Stimulated activated naive CD4-positive, alpha-beta T cell (primary cell): ENCODE measurements around the gene CHTOP.
"Not testable (repeated sequence)": the region's sequence is repeated elsewhere in the genome, so short reads cannot be mapped to it uniquely, and the experiment has no call there.

ENCODE experiments used
- DNase-seq, 6 experiments: peaks; one replicate each; lab custom pipeline; 2025; lab: John Stamatoyannopoulos, UW

Gene CHTOP

DNA sequence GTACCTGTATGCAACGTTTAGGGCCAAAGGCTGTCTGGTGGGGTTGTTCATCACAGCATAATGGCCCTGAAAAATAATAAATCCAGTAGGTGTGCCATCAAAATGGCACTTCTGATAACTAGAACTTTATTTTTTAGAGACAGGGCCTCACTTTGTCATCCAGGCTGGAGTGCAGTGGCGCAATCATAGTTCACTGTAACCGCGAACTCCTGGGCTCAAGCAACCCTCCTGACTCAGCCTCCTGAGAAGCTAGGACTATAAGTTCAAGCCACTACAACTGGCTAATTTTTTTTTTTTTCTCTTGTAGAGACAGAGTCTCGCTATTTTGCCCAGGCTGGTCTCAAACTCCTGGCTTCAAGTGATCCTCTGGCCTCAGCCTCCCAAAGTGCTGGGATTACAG, 29.3 kb downstream of the CHTOP start:
- DNase-seq: no peak

DNA sequence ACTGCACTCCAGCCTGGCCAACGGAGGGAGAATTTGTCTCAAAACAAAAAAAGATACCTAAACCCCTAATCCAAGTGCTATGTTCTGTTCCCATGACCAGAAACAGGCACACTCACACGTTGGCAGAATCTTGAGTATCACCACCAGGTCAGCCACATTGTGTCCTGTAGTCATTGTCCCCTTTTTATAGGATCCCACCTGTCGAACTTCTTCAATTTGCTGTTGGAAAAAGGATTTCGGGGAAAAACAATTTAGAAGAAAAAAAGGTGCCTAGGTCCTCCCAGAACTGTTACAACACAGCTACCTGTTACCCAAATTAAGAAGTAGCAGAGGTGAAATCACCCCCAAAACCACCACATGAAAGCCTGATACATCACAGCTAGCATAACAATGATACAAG, 33.6 kb downstream of the CHTOP start:
- DNase-seq: no peak

DNA sequence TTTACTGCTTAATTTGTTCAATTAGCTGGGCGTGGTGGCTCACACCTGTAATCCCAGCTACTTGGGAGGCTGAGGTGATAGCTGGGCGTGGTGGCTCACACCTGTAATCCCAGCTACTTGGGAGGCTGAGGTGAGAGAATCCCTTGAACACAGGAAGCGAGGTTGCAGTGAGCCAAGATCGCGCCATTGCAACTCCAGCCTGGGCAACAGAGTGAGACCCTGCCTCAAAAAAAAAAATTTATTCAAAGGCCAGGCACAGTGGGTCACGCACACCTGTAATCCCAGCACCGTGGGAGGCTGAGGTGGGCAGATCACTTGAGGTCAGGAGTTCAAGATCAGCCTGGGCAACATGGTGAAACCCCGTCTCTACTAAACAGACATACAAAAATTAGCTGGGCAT, 34.8 kb downstream of the CHTOP start:
- not testable (repeated sequence) for DNase-seq

DNA sequence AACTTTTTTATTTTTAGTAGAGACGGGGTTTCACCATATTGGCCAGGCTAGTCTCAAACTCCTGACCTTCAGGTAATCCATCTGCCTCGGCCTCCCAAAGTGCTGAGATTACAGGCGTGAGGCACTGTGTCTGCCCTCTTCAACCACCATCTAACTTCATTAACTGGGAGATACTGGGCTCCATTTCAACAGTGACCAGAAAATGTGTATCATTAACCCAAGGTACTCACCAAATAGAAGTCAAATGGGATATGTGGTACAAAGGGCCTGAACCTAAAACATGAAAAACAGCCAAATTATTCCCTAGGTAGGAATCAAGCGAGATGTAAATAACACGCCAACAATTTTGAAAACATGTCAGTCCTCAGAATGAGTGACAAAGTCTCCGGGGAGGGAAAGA, 35.7 kb downstream of the CHTOP start:
- no peak for DNase-seq

DNA sequence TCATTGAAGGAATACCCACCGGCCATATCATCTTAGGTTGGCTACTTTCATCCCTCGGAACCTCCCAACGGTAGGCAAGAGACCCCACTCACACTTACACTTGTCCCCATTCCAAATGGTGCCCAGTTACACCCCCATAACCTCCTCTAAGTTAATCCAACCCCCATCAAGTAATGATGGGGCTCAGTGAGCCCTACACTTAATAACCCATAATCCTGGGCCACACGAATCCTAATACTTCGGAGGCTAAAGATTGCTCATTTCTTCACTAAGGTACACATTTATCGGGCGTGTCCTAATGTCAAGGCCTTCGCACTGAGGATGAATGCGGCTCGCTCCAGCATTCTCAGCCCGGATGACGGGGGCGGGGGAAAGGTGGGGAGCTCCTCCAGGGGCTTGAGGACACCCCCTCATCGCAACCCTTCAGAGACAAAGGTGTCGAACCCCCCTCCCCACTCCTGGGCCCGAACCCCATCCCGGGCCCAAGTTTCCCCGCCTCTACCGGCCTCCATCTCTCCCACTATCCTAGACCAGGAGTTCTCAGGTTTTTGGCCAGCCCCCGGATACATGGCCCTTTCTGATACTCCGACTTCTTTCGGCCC, 36.5 kb downstream of the CHTOP start:
- DNase-seq: peak in 1 of 6 experiments; percentile 35

DNA sequence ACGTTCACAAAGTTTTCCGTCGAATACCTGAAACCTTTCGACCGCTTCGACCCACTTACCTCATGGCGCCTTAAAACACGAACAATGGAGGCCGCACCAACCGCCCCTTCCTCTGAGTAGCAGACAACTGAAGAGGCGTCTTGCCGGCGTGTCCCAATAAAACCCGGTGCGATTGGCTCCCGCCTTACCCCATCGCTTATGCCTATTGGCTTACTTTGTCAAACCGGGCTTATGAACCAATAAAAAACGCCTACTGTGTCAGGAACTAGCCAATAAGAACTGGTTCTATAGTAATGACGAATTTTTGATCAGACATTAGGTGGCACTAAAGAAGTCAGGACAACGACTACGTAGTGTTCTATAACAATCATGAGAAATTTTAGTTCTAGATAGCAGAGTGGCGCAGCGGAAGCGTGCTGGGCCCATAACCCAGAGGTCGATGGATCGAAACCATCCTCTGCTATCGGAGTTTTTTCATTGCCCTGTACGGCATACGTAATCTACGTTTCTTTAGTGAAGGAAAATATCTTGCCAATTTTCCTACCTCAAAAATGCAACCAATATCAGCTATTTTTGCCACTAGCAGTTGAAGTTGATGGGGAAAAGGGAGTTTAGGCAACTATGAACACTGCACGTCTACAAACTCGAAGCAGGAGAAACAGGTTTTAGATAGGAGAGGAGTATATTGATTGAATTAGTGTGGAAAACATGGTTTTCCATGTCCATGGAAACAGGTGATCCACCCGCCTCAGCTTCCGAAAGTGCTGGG, 37.2 kb downstream of the CHTOP start, which contains the start of gene ILF2:
Gene ILF2, minus strand, starts transcription at position 135 of the 769 bp plus-strand sequence. Its CDS starts 71 bp downstream, at position 64.
- DNase-seq: peak; percentile 91 to 99 (median 98)

DNA sequence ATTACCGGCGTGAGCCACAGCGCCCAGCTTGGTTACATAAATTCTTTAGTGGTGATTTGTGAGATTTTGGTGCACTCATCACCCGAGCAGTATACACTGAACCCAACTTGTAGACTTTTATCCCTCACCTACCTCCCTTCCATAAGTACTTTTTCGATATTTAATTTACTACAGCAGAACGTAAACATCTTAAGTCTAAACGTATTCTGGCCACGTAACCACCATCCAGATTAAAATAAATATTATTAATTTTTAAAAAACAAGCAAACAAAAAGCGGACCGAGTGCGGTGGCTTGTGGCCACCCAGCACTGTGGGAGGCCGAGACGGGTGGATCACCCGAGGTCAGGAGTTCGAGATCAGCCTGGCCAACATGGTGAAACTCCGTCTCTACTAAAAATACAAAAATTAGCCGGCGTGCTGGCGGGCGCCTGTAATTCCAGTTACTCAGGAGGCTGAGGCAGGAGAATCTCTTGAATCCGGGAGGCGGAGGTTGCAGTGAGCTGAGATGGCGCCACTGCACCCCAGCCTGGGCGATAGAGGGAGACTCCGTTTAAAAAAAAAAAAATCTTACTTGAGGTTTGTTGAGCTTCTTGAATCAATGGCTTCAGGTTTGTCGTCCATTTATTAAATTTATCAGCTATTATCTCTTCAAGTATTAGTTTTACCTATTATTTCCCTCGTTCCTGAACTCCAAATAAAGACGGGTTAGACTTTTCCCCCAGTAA, 37.9 kb downstream of the CHTOP start:
- peak; percentile 16 to 82 (median 45) for DNase-seq

DNA sequence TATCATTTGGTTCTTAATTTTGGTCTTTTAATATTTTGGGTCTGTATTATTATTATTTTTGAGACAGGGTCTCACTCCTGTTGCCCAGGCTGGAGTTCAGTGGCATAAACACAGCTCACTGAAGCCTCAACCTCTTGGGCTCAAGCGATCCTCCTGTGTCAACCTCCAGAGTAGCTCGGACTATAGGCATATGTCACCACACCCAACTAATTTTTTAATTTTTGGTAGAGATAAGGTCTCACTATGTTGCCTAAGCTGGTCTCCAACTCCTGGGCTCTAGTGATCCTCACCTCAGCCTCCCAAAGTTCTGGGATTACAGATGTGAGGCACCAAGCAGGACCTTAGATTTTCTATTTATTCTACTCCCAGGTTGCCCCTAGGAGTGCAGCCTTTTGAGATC, 39.6 kb downstream of the CHTOP start:
- DNase-seq: no peak

DNA sequence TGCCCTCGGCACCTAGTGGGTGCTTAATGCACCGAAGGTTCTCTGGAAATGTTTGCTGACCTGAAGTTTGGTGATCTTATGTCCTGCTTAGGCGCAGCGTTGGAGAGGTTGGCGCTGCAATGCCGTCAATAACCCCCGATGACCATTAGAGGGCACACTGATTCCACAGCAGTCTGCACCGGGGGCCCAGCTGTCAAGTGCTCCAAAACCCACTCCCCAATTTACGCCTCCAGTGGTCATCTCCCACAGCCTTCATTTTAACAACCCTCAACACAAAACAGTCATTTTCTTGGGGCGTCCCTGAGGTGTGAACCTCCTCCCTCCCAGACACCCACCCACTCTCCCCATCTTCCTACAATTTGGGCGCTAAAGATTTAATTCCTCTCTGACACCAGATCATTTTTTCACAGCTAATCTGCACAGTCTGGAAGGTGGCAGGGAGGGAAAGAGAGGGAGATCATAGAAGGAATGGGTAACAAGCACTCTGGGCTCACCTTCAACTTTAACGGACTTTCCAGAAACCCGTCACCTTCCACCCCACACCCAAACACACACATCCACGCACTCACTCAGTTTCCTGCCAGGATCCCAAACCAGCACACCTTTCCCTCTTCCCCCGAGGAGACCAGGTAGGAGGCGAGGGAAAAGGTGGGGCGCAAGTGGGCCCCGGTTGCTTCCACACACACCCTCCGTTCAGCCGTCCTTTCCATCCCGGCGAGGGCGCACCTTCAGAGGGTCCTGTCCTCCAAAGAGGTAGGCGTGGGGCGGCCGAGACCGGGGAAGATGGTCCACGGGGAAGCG, 44.1 kb downstream of the CHTOP start:
- DNase-seq: peak in 5 of 6 experiments; percentile 6 to 54 (median 28)

DNA sequence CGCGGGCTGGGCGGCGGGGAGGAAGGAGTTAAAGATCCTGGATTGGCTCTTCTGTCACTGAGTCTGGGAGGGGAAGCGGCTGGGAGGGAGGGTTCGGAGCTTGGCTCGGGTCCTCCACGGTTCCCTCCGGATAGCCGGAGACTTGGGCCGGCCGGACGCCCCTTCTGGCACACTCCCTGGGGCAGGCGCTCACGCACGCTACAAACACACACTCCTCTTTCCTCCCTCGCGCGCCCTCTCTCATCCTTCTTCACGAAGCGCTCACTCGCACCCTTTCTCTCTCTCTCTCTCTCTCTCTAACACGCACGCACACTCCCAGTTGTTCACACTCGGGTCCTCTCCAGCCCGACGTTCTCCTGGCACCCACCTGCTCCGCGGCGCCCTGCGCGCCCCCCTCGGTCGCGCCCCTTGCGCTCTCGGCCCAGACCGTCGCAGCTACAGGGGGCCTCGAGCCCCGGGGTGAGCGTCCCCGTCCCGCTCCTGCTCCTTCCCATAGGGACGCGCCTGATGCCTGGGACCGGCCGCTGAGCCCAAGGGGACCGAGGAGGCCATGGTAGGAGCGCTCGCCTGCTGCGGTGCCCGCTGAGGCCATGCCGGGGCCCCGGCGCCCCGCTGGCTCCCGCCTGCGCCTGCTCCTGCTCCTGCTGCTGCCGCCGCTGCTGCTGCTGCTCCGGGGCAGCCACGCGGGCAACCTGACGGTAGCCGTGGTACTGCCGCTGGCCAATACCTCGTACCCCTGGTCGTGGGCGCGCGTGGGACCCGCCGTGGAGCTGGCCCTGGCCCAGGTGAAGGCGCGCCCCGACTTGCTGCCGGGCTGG, 44.9 kb downstream of the CHTOP start, which contains the start of gene NPR1:
Gene NPR1, plus strand, starts transcription at position 170 of the 818 bp plus-strand sequence. Its CDS starts 421 bp downstream, at position 591.
- peak in 1 of 6 experiments; percentile 40 for DNase-seq

DNA sequence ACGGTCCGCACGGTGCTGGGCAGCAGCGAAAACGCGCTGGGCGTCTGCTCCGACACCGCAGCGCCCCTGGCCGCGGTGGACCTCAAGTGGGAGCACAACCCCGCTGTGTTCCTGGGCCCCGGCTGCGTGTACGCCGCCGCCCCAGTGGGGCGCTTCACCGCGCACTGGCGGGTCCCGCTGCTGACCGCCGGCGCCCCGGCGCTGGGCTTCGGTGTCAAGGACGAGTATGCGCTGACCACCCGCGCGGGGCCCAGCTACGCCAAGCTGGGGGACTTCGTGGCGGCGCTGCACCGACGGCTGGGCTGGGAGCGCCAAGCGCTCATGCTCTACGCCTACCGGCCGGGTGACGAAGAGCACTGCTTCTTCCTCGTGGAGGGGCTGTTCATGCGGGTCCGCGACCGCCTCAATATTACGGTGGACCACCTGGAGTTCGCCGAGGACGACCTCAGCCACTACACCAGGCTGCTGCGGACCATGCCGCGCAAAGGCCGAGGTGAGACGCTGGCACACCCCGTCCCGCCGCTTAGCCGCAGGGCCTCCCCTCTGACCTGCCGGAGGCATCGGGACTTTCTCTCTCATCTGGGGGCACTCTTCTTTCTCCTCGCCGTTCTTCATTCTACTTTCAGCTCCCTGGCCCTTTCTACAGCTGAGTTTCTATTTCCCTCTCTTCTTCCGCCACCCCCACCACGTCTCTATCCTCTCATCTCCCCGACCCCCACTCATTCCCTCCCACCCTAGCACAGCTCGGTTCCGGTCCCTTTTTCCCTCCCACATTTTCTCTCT, 45.7 kb downstream of the CHTOP start:
- DNase-seq: peak in 3 of 6 experiments; percentile 22 to 33 (median 32)

DNA sequence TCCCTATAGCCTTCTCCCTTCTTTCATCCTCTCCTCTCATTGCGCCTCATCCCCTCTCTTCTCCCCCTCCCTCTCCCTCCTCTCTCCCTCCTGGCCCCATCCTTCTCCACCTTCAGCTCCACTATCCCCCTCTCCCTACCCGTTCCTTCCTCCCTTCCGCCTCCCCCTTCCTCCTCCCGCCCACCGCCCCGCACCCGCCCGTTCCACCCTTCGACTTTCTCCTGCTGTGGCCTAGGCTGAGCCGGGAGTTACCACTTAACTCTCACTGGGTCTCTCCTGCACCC, 46.2 kb downstream of the CHTOP start:
- DNase-seq: no peak

DNA sequence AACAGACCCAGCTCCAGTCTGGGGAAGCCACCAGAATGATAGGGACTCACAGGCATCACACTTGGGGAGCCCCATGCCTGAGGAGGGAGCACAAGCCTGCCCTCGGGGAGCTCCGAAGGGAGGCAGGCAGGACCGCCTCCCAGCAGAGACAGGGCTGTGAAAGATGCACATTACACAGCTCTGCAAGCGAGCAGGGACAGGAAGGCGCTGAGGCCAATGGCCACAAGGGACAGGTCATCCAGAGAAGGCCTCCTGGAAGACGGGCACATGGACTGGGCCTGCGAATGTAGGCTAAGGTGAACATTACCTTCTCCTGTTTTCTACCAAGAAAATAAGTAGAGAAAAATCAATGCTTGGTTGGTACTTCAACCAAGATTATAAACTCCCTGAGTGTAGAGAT, 48.9 kb downstream of the CHTOP start:
- DNase-seq: no peak

DNA sequence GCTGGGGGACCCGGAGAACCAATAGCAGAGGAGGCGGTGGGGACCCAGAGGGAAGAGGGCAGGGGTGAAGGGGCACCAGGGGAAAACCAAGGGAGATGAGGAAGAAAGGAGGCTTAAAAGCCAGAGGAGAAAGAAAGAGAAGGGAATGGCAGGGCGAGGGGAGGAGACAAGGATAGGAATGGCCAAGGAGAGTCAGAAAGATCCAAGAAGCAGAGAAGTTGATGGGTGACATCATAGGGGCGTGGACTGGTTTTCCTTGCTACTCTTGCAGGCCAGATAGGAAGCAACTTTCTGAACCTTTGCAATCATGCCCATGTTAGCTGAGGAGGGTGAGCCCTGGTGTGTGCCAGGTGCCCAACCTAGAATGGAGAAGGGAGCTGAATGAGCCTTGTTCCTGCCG, 50.0 kb downstream of the CHTOP start:
- no peak for DNase-seq

DNA sequence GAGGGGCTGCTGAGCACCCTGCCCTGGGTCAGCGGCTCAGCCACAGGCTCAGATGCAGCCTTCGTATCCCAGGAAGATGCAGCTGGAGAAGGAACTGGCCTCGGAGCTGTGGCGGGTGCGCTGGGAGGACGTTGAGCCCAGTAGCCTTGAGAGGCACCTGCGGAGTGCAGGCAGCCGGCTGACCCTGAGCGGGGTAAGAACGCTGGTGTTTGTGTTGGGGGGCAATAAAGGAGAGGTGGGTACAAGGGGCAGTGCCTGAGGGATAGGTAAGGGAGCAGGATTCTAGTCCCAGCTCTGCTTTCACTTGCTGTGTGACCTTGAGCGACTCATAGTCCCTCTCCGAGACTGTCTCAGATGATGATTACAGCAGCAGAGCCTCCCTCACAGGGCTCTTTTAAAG, 51.0 kb downstream of the CHTOP start:
- no peak for DNase-seq

DNA sequence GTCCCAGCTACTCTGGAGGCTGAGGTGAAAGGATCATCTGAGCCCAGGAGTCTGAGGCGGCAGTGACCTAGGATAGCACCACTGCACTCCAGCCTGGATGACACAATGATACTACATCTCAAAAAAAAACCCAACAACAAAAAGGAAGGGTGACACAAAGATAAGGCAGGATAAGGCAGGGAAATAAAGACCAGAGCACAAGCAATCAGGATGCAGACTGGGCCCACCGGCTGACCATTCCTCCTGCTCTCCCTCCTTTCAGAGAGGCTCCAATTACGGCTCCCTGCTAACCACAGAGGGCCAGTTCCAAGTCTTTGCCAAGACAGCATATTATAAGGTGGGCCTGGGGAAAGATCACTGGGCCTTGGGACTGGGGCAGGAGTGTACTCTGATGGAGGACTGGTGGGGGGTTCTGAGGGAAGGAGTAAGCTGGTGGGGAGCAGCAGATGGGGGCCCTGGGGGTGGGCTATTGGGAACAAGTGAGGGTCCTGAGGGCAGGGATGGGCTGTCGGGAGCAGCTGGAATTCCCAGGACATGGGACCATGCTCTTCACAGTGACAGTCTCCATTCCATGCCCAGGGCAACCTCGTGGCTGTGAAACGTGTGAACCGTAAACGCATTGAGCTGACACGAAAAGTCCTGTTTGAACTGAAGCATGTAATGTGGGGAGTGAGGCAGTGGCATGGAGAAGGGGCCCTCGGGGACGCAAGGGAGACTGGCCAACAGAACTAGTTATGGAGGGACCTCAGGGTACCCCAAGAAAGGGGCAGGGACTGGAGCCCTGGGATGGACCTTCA, 51.9 kb downstream of the CHTOP start:
- no peak for DNase-seq

DNA sequence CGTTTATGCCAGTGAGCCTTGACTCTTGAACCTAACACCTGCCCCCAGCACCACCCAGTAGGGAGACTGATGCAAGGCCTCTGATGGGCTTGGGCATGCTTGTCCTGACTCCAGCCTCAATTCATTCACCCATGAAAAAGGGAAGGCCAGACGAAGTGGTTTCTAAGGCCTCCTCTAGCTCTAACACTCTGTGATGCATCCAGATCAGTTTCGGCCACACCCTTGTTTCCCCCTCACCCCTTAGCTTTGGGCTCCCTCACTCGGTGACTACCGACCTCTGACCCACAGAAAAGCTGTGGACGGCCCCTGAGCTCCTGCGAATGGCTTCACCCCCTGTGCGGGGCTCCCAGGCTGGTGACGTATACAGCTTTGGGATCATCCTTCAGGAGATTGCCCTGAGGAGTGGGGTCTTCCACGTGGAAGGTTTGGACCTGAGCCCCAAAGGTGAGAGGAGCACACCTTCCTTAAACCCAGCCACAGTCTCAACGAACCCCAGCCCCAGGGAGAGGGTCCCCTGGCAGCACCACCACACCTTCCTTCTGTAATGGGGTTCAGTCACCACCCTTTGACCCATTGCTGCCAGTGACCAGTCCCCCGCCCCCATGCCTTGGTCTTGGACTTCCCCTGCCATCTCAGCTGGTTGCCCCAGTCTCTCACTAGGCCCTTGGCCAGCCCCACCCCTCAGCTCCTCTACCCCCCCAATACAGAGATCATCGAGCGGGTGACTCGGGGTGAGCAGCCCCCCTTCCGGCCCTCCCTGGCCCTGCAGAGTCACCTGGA, 53.7 kb downstream of the CHTOP start:
- DNase-seq: no peak

DNA sequence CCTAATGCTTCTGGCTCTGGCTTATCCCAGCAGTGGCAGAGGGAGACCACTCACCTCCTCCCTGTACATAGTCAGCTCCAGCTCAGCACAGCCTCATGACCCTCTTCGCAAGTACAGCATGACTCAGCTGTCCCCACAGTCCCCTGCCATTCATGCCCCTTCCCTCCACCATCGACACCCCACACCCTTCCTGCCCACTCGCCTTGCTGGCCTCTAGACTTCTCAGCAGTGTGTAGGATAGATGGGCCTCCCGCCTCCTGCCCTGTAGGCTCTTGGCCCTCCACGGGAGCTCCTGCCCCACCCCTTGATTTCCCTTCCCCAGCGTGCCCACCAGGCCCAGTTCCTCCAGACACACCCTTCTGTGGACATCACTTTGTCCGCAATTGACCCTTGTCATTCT, 54.4 kb downstream of the CHTOP start:
- no peak for DNase-seq
